Right lobe of liver (tissue), 4 donors: ENCODE measurements around the gene C3.

Experiments used
- POLR2A ChIP-seq: fragments of 450-650 bp; IDR thresholded peaks from one replicate; pipeline ENCODE4 v1.6.1; 2017; ENCODE audit warnings: antibody characterized with exemption, mild to moderate bottlenecking
- TF ChIP-seq, protein P1 (sequence below), 4 donors: fragments of 200-600 bp in 3 of 4; fragments of 450-650 bp in 1 of 4; IDR thresholded peaks; one replicate each; pipeline versions ENCODE4 v1.5.1 to v1.8.0; 2016 to 2022; ENCODE audit warnings: antibody characterized with exemption in 4 of 4, mild to moderate bottlenecking in 2 of 4
- donor health status: DM: no; HTN: no; CAD: no.
- donor health status: DM: no; HTN: no; CAD: no.
- donor health status: DM: no; HTN: yes; CAD: no.

- TF ChIP-seq, protein P1, sequence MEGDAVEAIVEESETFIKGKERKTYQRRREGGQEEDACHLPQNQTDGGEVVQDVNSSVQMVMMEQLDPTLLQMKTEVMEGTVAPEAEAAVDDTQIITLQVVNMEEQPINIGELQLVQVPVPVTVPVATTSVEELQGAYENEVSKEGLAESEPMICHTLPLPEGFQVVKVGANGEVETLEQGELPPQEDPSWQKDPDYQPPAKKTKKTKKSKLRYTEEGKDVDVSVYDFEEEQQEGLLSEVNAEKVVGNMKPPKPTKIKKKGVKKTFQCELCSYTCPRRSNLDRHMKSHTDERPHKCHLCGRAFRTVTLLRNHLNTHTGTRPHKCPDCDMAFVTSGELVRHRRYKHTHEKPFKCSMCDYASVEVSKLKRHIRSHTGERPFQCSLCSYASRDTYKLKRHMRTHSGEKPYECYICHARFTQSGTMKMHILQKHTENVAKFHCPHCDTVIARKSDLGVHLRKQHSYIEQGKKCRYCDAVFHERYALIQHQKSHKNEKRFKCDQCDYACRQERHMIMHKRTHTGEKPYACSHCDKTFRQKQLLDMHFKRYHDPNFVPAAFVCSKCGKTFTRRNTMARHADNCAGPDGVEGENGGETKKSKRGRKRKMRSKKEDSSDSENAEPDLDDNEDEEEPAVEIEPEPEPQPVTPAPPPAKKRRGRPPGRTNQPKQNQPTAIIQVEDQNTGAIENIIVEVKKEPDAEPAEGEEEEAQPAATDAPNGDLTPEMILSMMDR (IDR thresholded peaks at IDR 0.05) = no peak
- TF ChIP-seq POLR2A = no peak
Measured at GRCh38 chr19:6677495-6677882, 43.0 kb downstream of the C3 start.
